HPDE6-E6E7 (cell line): ENCODE results near the gene PILRB.
"Not testable (repeated sequence)": the region's sequence is repeated elsewhere in the genome, so short reads cannot be mapped to it uniquely, and the experiment has no call there.

Source experiments
- DNase-seq: peaks from one replicate; pipeline ENCODE4 v3.0.0; 2011; ENCODE audit warnings: missing footprints; ENCODE audit errors: extremely low spot score

Gene PILRB

DNA sequence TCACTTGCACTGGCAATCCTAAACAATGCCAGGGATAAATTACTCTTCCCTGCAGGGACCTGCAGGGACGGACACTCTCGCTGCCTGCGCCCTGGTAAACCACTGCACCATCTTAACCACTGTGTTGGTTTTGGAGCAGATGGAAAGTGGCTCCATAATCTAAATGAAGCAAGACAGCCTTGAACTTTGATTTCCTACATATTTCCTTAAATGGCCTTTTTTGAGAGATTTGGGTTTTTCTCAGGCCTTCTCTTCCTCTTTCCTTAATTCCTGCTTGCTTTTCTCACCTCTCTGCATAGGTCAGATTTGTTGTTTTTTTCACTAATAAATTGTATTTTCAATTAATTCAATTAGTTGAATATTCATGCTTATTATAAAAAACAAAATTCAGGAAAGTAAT is 18.1 kb downstream of the PILRB start:
- no peak for DNase-seq

DNA sequence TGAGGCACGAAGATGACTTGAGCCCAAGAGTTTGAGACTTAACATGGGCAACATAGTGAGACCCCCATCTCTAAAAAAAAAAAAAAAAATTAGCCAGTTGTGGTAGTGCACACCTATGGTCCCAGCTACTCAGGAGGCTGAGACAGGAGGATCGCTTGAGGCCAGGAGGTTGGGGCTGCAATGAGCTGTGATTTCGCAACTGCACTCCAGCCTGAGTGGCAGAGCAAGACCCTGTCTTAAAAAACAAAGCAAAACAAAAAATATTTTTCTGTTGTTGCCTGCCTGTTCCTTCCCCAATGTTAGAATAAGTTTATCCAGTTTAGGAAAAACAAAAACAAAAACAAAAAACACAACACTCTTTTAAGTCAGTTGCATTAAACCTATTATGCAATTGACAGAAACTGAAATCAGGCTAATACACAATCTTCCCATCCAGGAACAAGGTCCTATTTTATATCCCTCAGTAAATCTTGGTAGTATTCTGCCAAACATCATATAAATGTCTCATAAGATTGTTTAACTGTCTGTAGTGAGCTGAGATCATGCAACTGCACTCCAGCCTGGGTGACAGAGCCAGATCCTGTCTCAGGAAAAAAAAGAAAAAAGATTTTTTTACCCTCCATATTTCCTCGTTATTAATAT is 20.3 kb downstream of the PILRB start:
- DNase-seq = no peak

DNA sequence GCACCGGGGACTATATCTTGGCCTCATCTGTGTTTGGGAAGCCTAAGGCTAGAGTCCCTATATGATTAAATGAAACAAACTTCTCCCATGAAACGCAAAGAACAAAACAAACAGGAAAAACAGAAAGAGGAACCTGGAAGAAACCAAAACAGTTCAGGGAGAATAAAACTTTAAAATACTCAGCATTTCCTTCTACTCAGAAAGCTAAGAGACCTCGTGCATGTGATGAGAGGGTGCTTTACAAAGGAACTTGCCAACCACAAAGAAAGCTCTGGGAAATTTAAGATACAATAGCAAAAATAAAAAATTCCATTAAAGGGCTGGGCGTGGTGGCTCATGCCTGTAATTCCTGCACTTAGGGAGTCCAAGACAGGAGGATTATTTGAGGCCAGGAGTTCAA is 22.3 kb downstream of the PILRB start:
- no peak for DNase-seq

- not testable (repeated sequence) for DNase-seq
Measured at GRCh38 chr7:100381531-100382233, 23.8 kb downstream of the PILRB start.

DNA sequence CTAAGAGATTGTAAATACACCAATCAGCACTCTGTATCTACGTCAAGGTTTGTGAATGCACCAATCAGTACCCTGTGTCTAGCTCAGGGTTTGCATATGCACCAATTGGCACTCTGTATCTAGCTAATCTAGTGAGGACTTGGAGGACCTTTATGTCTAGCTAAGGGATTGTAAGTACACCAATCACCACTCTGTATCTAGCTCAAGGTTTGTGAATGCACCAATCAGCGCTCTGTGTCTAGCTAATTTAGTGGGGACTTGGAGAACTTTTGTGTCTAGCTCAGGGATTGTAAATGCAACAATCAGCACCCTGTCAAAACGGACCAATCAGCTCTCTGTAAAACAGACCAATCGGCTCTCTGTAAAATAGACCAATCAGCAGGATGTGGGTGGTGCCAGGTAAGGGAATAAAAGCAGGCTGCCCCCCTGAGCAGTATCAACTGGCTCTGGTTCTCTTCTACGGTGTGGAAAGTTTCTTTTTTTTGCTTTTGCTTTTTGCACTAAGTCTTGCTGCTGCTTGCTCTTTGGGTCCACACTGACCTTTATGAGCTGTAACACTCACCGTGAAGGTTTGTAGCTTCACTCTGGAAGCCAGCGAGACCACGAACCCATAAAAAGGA is 24.4 kb downstream of the PILRB start:
- not testable (repeated sequence) for DNase-seq

- no peak for DNase-seq
Measured at GRCh38 chr7:100384628-100385294, 26.8 kb downstream of the PILRB start.

DNA sequence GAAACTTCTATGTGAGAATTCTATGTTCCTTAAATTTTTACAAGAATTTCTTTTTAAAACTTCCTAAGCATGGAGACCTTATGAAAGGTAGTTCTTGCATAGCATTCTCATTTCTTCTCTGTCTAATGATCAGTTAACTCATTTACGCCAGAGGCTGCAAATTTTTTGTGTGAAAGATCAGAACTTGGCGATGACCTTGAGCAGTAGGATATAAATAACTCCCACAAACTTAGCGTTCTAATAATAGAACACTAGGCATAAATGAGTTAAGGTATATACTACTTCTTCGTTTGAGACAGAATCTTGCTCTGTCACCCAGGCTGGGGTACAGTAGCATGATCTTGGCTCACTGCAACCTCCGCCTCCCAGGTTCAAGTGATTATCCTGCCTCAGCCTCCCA is 29.0 kb downstream of the PILRB start:
- DNase-seq = no peak

DNA sequence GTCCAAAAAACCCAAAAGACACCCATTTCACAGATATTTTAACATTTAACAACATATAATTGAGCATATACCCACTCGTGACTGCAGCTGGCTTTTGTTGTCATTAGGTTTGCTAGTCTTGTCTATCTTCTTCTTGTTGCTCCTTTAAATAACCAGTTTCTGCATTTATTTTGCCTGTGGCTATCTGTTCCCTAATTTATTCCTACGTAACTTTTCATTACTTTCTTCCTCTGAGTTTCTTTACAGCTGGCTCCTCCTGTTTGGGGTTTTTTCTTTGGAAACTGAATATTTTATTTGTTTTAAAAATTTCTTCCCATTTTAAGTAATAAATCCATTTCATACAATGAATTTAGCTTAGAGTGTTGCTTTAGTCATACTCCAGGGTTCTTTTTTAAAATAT is 29.8 kb downstream of the PILRB start:
- DNase-seq = no peak

DNA sequence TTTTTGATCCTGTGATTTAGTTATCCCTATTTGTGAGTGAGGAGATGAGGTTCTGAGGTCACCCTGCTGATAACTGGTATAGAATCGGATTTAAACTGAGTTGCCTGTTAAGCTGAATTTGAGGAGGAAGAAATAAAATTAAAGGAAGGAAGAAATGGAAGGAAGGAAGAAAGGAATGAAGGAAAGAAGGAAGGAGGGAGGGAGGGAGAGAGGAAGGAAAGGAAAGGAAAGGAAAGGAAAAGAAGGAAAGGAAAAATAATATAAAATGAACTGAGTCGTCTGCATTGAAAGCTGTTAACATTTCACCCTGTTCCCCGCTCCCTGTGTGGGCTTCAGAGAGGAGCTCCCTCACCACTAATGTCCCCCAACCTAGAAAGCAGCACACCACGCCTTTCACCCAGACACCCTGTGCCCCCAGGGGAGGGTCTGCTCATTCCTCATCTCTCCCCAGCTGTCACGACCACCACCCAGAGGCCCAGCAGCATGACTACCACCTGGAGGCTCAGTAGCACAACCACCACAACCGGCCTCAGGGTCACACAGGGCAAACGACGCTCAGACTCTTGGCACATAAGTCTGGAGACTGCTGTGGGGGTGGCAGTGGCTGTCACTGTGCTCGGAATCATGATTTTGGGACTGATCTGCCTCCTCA is 31.6 kb downstream of the PILRB start:
- DNase-seq = no peak

- no peak for DNase-seq
Measured at GRCh38 chr7:100390286-100391009, 32.5 kb downstream of the PILRB start.

- no peak for DNase-seq
Measured at GRCh38 chr7:100393233-100393905, 35.5 kb downstream of the PILRB start.

- DNase-seq = no peak
Measured at GRCh38 chr7:100394077-100394476, 36.2 kb downstream of the PILRB start.

GRCh38 chr7:100396421-100396982 is 38.6 kb downstream of the PILRB start:
- no peak for DNase-seq

DNA sequence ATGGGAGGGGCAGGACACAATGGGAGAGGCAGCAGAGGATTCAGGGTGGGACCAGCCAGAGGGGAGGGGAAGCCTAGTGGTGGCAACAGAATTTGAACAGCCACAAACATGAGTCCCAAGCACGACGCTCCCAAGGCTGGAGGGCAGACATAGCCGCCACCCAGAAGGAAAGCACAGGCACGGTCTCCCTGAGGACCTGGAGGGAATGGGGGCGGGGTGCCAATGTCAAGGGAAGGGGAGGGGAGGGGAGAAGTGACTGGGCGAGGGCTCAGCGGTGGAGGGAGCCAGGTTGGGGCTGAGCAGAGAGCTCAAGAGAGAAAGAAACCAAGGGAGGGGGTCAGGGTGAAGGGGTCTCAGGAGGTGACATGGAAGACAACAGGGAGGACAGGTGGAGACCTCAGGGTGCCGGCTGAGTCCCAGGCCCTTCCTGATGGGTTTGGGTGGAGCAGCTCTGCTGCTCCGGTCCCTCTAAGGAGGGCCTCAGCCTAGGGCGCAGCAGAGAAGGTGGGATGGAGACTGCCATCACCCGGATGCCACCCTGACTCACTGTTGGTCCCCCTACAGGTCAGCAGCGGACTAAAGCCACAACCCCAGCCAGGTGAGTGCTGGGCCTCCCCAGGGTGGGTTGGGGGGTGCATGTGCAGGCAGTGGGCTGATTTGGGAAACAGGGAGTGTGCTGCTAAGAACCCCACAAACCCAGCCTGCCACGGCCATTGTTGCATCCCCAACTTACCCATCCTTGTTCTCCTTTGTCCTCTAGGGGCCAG is 39.6 kb downstream of the PILRB start:
- no peak for DNase-seq

GRCh38 chr7:100398239-100398638 is 40.3 kb downstream of the PILRB start:
- no peak for DNase-seq

DNA sequence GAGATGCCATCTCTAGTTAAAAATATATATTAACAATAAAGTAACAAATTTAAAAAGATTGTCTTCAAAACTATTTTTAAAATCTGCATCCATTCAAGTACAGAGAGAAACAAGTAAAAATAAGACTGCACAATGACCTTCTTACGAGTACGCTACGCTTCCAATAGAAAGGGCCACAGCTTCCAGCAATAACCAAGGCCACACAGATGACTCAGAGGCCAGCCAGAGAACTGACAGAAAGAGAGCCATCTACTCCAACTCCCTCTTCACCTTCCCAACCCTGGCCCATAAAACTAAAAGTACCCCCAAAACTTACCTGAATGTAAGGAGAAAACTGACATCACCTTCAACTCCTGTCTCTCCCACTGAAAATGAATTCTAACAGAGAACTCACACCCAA is 42.1 kb downstream of the PILRB start:
- no peak for DNase-seq

- no peak for DNase-seq
Measured at GRCh38 chr7:100400656-100401055, 42.7 kb downstream of the PILRB start.

- no peak for DNase-seq
Measured at GRCh38 chr7:100401811-100402210, 43.9 kb downstream of the PILRB start.

DNA sequence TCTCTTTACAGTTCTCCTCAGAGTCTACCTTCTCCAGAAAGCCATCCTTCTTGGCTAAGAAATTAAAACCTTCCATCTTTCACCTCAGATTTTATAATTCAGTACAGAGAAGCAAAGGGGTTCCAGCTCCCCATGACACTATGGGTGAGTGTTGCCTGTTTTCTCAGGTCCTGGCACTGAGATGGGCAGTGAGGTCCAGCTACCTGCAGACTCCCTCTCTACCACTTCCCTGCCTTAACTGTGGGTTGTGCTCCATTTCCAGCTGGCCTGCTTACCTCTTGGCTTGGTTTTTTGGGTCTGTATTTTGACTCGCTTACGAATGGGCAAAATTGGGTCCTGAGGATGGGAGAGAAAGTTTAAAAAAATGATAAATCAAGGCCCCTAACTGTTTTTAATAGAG is 44.3 kb downstream of the PILRB start:
- no peak for DNase-seq

GRCh38 chr7:100406767-100407166 is 48.9 kb downstream of the PILRB start:
- no peak for DNase-seq
